Measurements from ENCODE around the gene TMEM98.
"Not testable (repeated sequence)": the region's sequence is repeated elsewhere in the genome, so short reads cannot be mapped to it uniquely, and the experiment has no call there.

The TMEM98 gene

GRCh38 chr17:32985050-32985756, 57.2 kb downstream of the TMEM98 start:
- Histone ChIP-seq H3K4me1 (ENCODE audit: insufficient read depth, poor library complexity, severe bottlenecking) (no peaks in the 10 kb centered on the region), H3K27me3 (ENCODE audit: insufficient read depth, poor library complexity, severe bottlenecking) (no peaks in the 10 kb centered on the region), H3K4me3 (ENCODE audit: severe bottlenecking) (no peak overlapping the region), H3K36me3 (ENCODE audit: low read depth) (no peaks in the 10 kb centered on the region), H3K9me3 (ENCODE audit: severe bottlenecking) (peaks cover 4% of the 10 kb centered on the region), H3K27ac (ENCODE audit: poor library complexity, severe bottlenecking) (no peak overlapping the region)
- ATAC-seq (ENCODE audit: low read depth) (no peak), DNase-seq (ENCODE audit: low spot score) (no peak)
- no peak for TF ChIP-seq CTCF (IDR thresholded peaks at IDR 0.05; ENCODE audit: poor library complexity, severe bottlenecking)

- not testable (repeated sequence) for H3K9me3 ChIP-seq (ENCODE audit: severe bottlenecking); DNase-seq (ENCODE audit: low spot score); H3K4me1 ChIP-seq (ENCODE audit: insufficient read depth, poor library complexity, severe bottlenecking); H3K27ac ChIP-seq (ENCODE audit: poor library complexity, severe bottlenecking); ATAC-seq (ENCODE audit: low read depth); H3K36me3 ChIP-seq (ENCODE audit: low read depth); H3K4me3 ChIP-seq (ENCODE audit: severe bottlenecking); H3K27me3 ChIP-seq (ENCODE audit: insufficient read depth, poor library complexity, severe bottlenecking)
These were observed 59.5 kb downstream of the TMEM98 start for GRCh38 chr17:32987453-32987805.

GRCh38 chr17:32987868-32988267, 59.9 kb downstream of the TMEM98 start:
- DNase-seq (ENCODE audit: low spot score); H3K9me3 ChIP-seq (ENCODE audit: severe bottlenecking); H3K36me3 ChIP-seq (ENCODE audit: low read depth); H3K4me1 ChIP-seq (ENCODE audit: insufficient read depth, poor library complexity, severe bottlenecking); H3K27me3 ChIP-seq (ENCODE audit: insufficient read depth, poor library complexity, severe bottlenecking); H3K4me3 ChIP-seq (ENCODE audit: severe bottlenecking); H3K27ac ChIP-seq (ENCODE audit: poor library complexity, severe bottlenecking); ATAC-seq (ENCODE audit: low read depth): not testable (repeated sequence)

GRCh38 chr17:32988481-32989101, 60.6 kb downstream of the TMEM98 start:
- DNase-seq (ENCODE audit: low spot score) (no peak), ATAC-seq (ENCODE audit: low read depth) (no peak)
- H3K9me3 ChIP-seq (ENCODE audit: severe bottlenecking) = peaks cover 2% of the 10 kb centered on the region
- H3K27ac ChIP-seq (ENCODE audit: poor library complexity, severe bottlenecking) = no peak overlapping the region
- TF ChIP-seq CTCF (IDR thresholded peaks at IDR 0.05; ENCODE audit: poor library complexity, severe bottlenecking) = no peak
- no peaks in the 10 kb centered on the region for H3K4me1 ChIP-seq (ENCODE audit: insufficient read depth, poor library complexity, severe bottlenecking)
- no peaks in the 10 kb centered on the region for H3K27me3 ChIP-seq (ENCODE audit: insufficient read depth, poor library complexity, severe bottlenecking)
- no peaks in the 10 kb centered on the region for H3K36me3 ChIP-seq (ENCODE audit: low read depth)
- no peak overlapping the region for H3K4me3 ChIP-seq (ENCODE audit: severe bottlenecking)

GRCh38 chr17:32992321-32993033, 64.5 kb downstream of the TMEM98 start:
- no peak overlapping the region for H3K27ac ChIP-seq (ENCODE audit: poor library complexity, severe bottlenecking)
- H3K4me3 ChIP-seq (ENCODE audit: severe bottlenecking) = no peak overlapping the region
- no peak for ATAC-seq (ENCODE audit: low read depth)
- H3K27me3 ChIP-seq (ENCODE audit: insufficient read depth, poor library complexity, severe bottlenecking) = no peaks in the 10 kb centered on the region
- H3K4me1 ChIP-seq (ENCODE audit: insufficient read depth, poor library complexity, severe bottlenecking) = no peaks in the 10 kb centered on the region
- no peak for DNase-seq (ENCODE audit: low spot score)
- H3K9me3 ChIP-seq (ENCODE audit: severe bottlenecking) = no peaks in the 10 kb centered on the region
- no peak for TF ChIP-seq CTCF (IDR thresholded peaks at IDR 0.05; ENCODE audit: poor library complexity, severe bottlenecking)
- no peaks in the 10 kb centered on the region for H3K36me3 ChIP-seq (ENCODE audit: low read depth)

All from RWPE2 (cell line).